Osteocyte (in vitro differentiated cells): Measurements from ENCODE around the gene ADGRB2. TPM values are rescaled to one million over a fixed set of nuclear protein-coding genes. Genes with fewer than 3 reads are reported as not detected.

Source experiments
- DNase-seq: peaks from one replicate; pipeline ENCODE4 v3.0.0; 2021; ENCODE audit warnings: mixed read lengths; ENCODE audit not compliant: unreplicated experiment; ENCODE audit errors: extremely low spot score
- H3K27ac Mint-ChIP-seq: one replicate; pipeline ENCODE4 v1.8.0; 2021; ENCODE audit warnings: mild to moderate bottlenecking, mixed read lengths; ENCODE audit not compliant: unreplicated experiment
- H3K27me3 Mint-ChIP-seq: one replicate; pipeline ENCODE4 v1.8.0; 2021; ENCODE audit warnings: mixed read lengths; ENCODE audit not compliant: unreplicated experiment
- H3K36me3 Mint-ChIP-seq: one replicate; pipeline ENCODE4 v1.8.0; 2021; ENCODE audit warnings: mixed read lengths; ENCODE audit not compliant: unreplicated experiment
- H3K4me1 Mint-ChIP-seq: one replicate; pipeline ENCODE4 v1.8.0; 2021; ENCODE audit warnings: mixed read lengths; ENCODE audit not compliant: unreplicated experiment
- H3K4me3 Mint-ChIP-seq: one replicate; pipeline ENCODE4 v1.8.0; 2021; ENCODE audit warnings: mild to moderate bottlenecking, moderate library complexity, mixed read lengths; ENCODE audit not compliant: unreplicated experiment
- H3K9me3 Mint-ChIP-seq: one replicate; pipeline ENCODE4 v1.8.0; 2021; ENCODE audit warnings: mixed read lengths; ENCODE audit not compliant: unreplicated experiment
- CTCF ChIP-seq: fragments of 200-600 bp; sonication (generic); IDR thresholded peaks from 2 replicates; pipeline ENCODE4 v1.5.0; 2021; ENCODE audit warnings: antibody characterized with exemption, mild to moderate bottlenecking, moderate library complexity
- total RNA-seq: library from RNA; stranded (reverse); gene quantifications from 2 replicates; pipeline ENCODE4 v1.2.1, GENCODE V29; 2021

ADGRB2 gene
- total RNA-seq, 1 donor from 2014 or later, result 8.2 TPM

GRCh38 chr1:31775210-31775999, 11.3 kb upstream of the ADGRB2 start:
- no peak overlapping the region for H3K4me3 Mint-ChIP-seq
- peaks cover 16% of the 10 kb centered on the region for H3K27me3 Mint-ChIP-seq
- no peak for TF ChIP-seq CTCF
- no peaks in the 10 kb centered on the region for H3K4me1 Mint-ChIP-seq
- no peak for DNase-seq
- no peaks in the 10 kb centered on the region for H3K9me3 Mint-ChIP-seq
- no peak overlapping the region for H3K27ac Mint-ChIP-seq
- no peaks in the 10 kb centered on the region for H3K36me3 Mint-ChIP-seq

- Mint-ChIP-seq H3K4me1 (peaks cover 7% of the 10 kb centered on the region), H3K9me3 (no peaks in the 10 kb centered on the region), H3K36me3 (no peaks in the 10 kb centered on the region), H3K27ac (no peak overlapping the region), H3K4me3 (no peak overlapping the region), H3K27me3 (peaks cover 16% of the 10 kb centered on the region)
- DNase-seq, result no peak
- no peak for TF ChIP-seq CTCF
Measured at GRCh38 chr1:31774495-31774894, 10.4 kb upstream of the ADGRB2 start.

GRCh38 chr1:31773861-31774260, 9.7 kb upstream of the ADGRB2 start:
- Mint-ChIP-seq H3K36me3 (no peaks in the 10 kb centered on the region), H3K4me3 (no peak overlapping the region), H3K27me3 (peaks cover 16% of the 10 kb centered on the region), H3K27ac (no peak overlapping the region), H3K9me3 (no peaks in the 10 kb centered on the region), H3K4me1 (peaks cover 11% of the 10 kb centered on the region)
- DNase-seq, result no peak
- TF ChIP-seq CTCF, result no peak

GRCh38 chr1:31772669-31773248, 8.6 kb upstream of the ADGRB2 start:
- TF ChIP-seq CTCF, result no peak
- no peaks in the 10 kb centered on the region for H3K36me3 Mint-ChIP-seq
- H3K4me1 Mint-ChIP-seq, result peaks cover 11% of the 10 kb centered on the region
- H3K4me3 Mint-ChIP-seq, result no peak overlapping the region
- no peaks in the 10 kb centered on the region for H3K9me3 Mint-ChIP-seq
- peaks cover 16% of the 10 kb centered on the region for H3K27me3 Mint-ChIP-seq
- no peak overlapping the region for H3K27ac Mint-ChIP-seq
- DNase-seq, result no peak

GRCh38 chr1:31771891-31772668, 7.9 kb upstream of the ADGRB2 start:
- TF ChIP-seq CTCF, result no peak
- Mint-ChIP-seq H3K4me3 (no peak overlapping the region), H3K27ac (no peak overlapping the region), H3K4me1 (peaks cover 11% of the 10 kb centered on the region), H3K9me3 (no peaks in the 10 kb centered on the region), H3K36me3 (no peaks in the 10 kb centered on the region), H3K27me3 (peaks cover 20% of the 10 kb centered on the region)
- DNase-seq, result no peak
